ES-I3 (cell line): ENCODE measurements around the gene CDX1.

Experiments used
- H3K36me3 ChIP-seq: 2 replicates; pipeline ENCODE4 v1.6.1; 2013; ENCODE audit warnings: mild to moderate bottlenecking, low read length, control low read depth, moderate library complexity; ENCODE audit not compliant: insufficient read depth
- H3K4me1 ChIP-seq: 2 replicates; pipeline ENCODE4 v1.6.1; 2013; ENCODE audit warnings: mild to moderate bottlenecking, control low read depth, low read length; ENCODE audit not compliant: insufficient read depth
- H3K9ac ChIP-seq: 2 replicates; pipeline ENCODE4 v1.6.1; 2013; ENCODE audit warnings: low read depth, mild to moderate bottlenecking, low read length, moderate library complexity
- H3K9me3 ChIP-seq: 2 replicates; pipeline ENCODE4 v1.6.1; 2013; ENCODE audit warnings: mild to moderate bottlenecking, low read length, moderate library complexity; ENCODE audit not compliant: control insufficient read depth, insufficient read depth

The CDX1 gene

GRCh38 chr5:150125334-150125733 is 41.2 kb upstream of the CDX1 start:
- Histone ChIP-seq H3K36me3 (peaks cover 4% of the 10 kb centered on the region; the same call in 1 of the 2 replicates), H3K9ac (no peak overlapping the region), H3K9me3 (no peaks in the 10 kb centered on the region), H3K4me1 (peaks cover 4% of the 10 kb centered on the region)

GRCh38 chr5:150126199-150126920 is 40.2 kb upstream of the CDX1 start:
- Histone ChIP-seq H3K4me1 (peaks cover 14% of the 10 kb centered on the region), H3K9ac (no peak overlapping the region), H3K36me3 (peaks cover 4% of the 10 kb centered on the region; the same call in 1 of the 2 replicates)

GRCh38 chr5:150126921-150127265 is 39.7 kb upstream of the CDX1 start:
- H3K9ac ChIP-seq = no peak overlapping the region
- peaks cover 18% of the 10 kb centered on the region for H3K4me1 ChIP-seq
- peaks cover 4% of the 10 kb centered on the region; the same call in 1 of the 2 replicates for H3K36me3 ChIP-seq

More at GRCh38 chr5:150126199-150126920, 40.2 kb upstream of the CDX1 start:
- no peaks in the 10 kb centered on the region for H3K9me3 ChIP-seq

GRCh38 chr5:150129454-150129812 is 37.1 kb upstream of the CDX1 start:
- Histone ChIP-seq H3K9ac (no peak overlapping the region), H3K36me3 (peaks cover 4% of the 10 kb centered on the region; the same call in 1 of the 2 replicates), H3K4me1 (peaks cover 18% of the 10 kb centered on the region), H3K9me3 (no peaks in the 10 kb centered on the region)

More at GRCh38 chr5:150126921-150127265, 39.7 kb upstream of the CDX1 start:
- H3K9me3 ChIP-seq = no peaks in the 10 kb centered on the region

- Histone ChIP-seq H3K9ac (no peak overlapping the region), H3K4me1 (peaks cover 18% of the 10 kb centered on the region), H3K36me3 (0 out of 2 replicates have a peak, but pooled peaks cover 4% of the 10 kb centered on the region), H3K9me3 (no peaks in the 10 kb centered on the region)
Observed at GRCh38 chr5:150129813-150130492, 36.6 kb upstream of the CDX1 start.

GRCh38 chr5:150130493-150130922 is 36.1 kb upstream of the CDX1 start:
- H3K36me3 ChIP-seq = 0 out of 2 replicates have a peak, but pooled peaks cover 4% of the 10 kb centered on the region
- H3K9me3 ChIP-seq = no peaks in the 10 kb centered on the region
- no peak overlapping the region for H3K9ac ChIP-seq
- H3K4me1 ChIP-seq = peaks cover 18% of the 10 kb centered on the region

- Histone ChIP-seq H3K36me3 (0 out of 2 replicates have a peak, but pooled peaks cover 4% of the 10 kb centered on the region), H3K9me3 (no peaks in the 10 kb centered on the region), H3K9ac (no peak overlapping the region), H3K4me1 (peaks cover 18% of the 10 kb centered on the region)
Observed at GRCh38 chr5:150131461-150131860, 35.1 kb upstream of the CDX1 start.

GRCh38 chr5:150131978-150132694 is 34.4 kb upstream of the CDX1 start:
- no peak overlapping the region for H3K9ac ChIP-seq
- H3K36me3 ChIP-seq = 0 out of 2 replicates have a peak, but pooled peaks cover 4% of the 10 kb centered on the region
- no peaks in the 10 kb centered on the region for H3K9me3 ChIP-seq
- peaks cover 25% of the 10 kb centered on the region for H3K4me1 ChIP-seq

- 0 out of 2 replicates have a peak, but pooled peaks cover 4% of the 10 kb centered on the region for H3K36me3 ChIP-seq
- peaks cover 31% of the 10 kb centered on the region for H3K4me1 ChIP-seq
- H3K9ac ChIP-seq = no peak overlapping the region
- H3K9me3 ChIP-seq = no peaks in the 10 kb centered on the region
Observed at GRCh38 chr5:150132740-150133139, 33.8 kb upstream of the CDX1 start.

GRCh38 chr5:150133581-150134197 is 32.9 kb upstream of the CDX1 start:
- Histone ChIP-seq H3K9ac (no peak overlapping the region), H3K4me1 (peaks cover 39% of the 10 kb centered on the region), H3K36me3 (0 out of 2 replicates have a peak, but pooled peaks cover 4% of the 10 kb centered on the region), H3K9me3 (no peaks in the 10 kb centered on the region)

GRCh38 chr5:150134198-150134588 is 32.4 kb upstream of the CDX1 start:
- Histone ChIP-seq H3K4me1 (peaks cover 43% of the 10 kb centered on the region), H3K9me3 (no peaks in the 10 kb centered on the region), H3K9ac (no peak overlapping the region), H3K36me3 (0 out of 2 replicates have a peak, but pooled peaks cover 1% of the 10 kb centered on the region)

GRCh38 chr5:150135557-150136304 is 30.8 kb upstream of the CDX1 start:
- H3K4me1 ChIP-seq = peaks cover 47% of the 10 kb centered on the region
- H3K9me3 ChIP-seq = no peaks in the 10 kb centered on the region
- H3K36me3 ChIP-seq = no peaks in the 10 kb centered on the region; the same call in 1 of the 2 replicates
- no peak overlapping the region for H3K9ac ChIP-seq

- Histone ChIP-seq H3K9ac (no peak overlapping the region), H3K36me3 (no peaks in the 10 kb centered on the region; the same call in 1 of the 2 replicates), H3K9me3 (no peaks in the 10 kb centered on the region), H3K4me1 (peaks cover 47% of the 10 kb centered on the region)
Observed at GRCh38 chr5:150136305-150137167, 30.0 kb upstream of the CDX1 start.
